Sigmoid colon (tissue), 4 donors: Measurements from ENCODE around the gene IL1R2.

Experiments
- EP300 ChIP-seq, 4 donors: sonication (generic); formaldehyde crosslinking; IDR thresholded peaks; one replicate each; pipeline ENCODE4 v1.6.1; 2017; ENCODE audit warnings: antibody characterized with exemption in 4 of 4
- POLR2A ChIP-seq, 2 donors: fragments of 450-650 bp; IDR thresholded peaks; one replicate each; pipeline ENCODE4 v1.6.1; 2016; ENCODE audit warnings: antibody characterized with exemption in 2 of 2, mild to moderate bottlenecking in 2 of 2, moderate library complexity in 2 of 2
- POLR2AphosphoS5 ChIP-seq, 4 donors: sonication (generic); formaldehyde crosslinking; IDR thresholded peaks; one replicate each; pipeline ENCODE4 v1.6.1; 2017; ENCODE audit warnings: antibody characterized with exemption in 4 of 4
- TF ChIP-seq, protein P1 (sequence below), 4 experiments: fragments of 450-650 bp in 3 of 4; fragments of 200-600 bp in 1 of 4; IDR thresholded peaks; one replicate each; pipeline ENCODE4 v1.5.1; 2016 to 2019; ENCODE audit warnings: antibody characterized with exemption in 4 of 4, mild to moderate bottlenecking in 3 of 4, moderate library complexity in 2 of 4

GRCh38 chr2:102053096-102053495 lies 61.3 kb downstream of the IL1R2 start:
- TF ChIP-seq EP300 (IDR thresholded peaks at IDR 0.05) = no peak
- TF ChIP-seq POLR2A (IDR thresholded peaks at IDR 0.05) = no peak
- TF ChIP-seq, protein P1, sequence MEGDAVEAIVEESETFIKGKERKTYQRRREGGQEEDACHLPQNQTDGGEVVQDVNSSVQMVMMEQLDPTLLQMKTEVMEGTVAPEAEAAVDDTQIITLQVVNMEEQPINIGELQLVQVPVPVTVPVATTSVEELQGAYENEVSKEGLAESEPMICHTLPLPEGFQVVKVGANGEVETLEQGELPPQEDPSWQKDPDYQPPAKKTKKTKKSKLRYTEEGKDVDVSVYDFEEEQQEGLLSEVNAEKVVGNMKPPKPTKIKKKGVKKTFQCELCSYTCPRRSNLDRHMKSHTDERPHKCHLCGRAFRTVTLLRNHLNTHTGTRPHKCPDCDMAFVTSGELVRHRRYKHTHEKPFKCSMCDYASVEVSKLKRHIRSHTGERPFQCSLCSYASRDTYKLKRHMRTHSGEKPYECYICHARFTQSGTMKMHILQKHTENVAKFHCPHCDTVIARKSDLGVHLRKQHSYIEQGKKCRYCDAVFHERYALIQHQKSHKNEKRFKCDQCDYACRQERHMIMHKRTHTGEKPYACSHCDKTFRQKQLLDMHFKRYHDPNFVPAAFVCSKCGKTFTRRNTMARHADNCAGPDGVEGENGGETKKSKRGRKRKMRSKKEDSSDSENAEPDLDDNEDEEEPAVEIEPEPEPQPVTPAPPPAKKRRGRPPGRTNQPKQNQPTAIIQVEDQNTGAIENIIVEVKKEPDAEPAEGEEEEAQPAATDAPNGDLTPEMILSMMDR (IDR thresholded peaks at IDR 0.05) = no peak
- TF ChIP-seq POLR2AphosphoS5 (IDR thresholded peaks at IDR 0.05) = no peak
